Neural cell (in vitro differentiated cells): ENCODE measurements around the gene LRRC10B. TPM values are rescaled to one million over a fixed set of nuclear protein-coding genes. Genes with fewer than 3 reads are reported as not detected.
"Not testable (repeated sequence)": the region's sequence is repeated elsewhere in the genome, so short reads cannot be mapped to it uniquely, and the experiment has no call there.

Source experiments
- H2AFZ ChIP-seq: fragments of 200-600, 300-800 bp; sonication (generic), shearing (Covaris generic); 2 replicates; pipeline ENCODE4 v1.6.0; 2014; ENCODE audit warnings: low read depth, mild to moderate bottlenecking, antibody characterized with exemption, low read length, moderate library complexity
- H3F3A ChIP-seq: fragments of 200-600 bp; shearing (Covaris generic); 2 replicates; pipeline ENCODE4 v1.6.1; 2016; ENCODE audit warnings: mild to moderate bottlenecking, moderate library complexity, mixed read lengths, antibody characterized with exemption, low read length; ENCODE audit not compliant: insufficient read depth, poor library complexity, severe bottlenecking
- H3K27ac ChIP-seq: fragments of 200-600, 300-800 bp; sonication (generic), shearing (Covaris generic); 2 replicates; pipeline ENCODE4 v1.5.1; 2014; ENCODE audit warnings: mild to moderate bottlenecking, low read length, moderate library complexity
- H3K27me3 ChIP-seq: fragments of 300-800, 200-600 bp; sonication (generic), shearing (Covaris generic); 2 replicates; pipeline ENCODE4 v1.6.0; 2014; ENCODE audit warnings: mild to moderate bottlenecking, low read depth, low read length, moderate library complexity; ENCODE audit not compliant: insufficient read depth
- H3K36me3 ChIP-seq: fragments of 300-800, 200-600 bp; sonication (generic), shearing (Covaris generic); 2 replicates; pipeline ENCODE4 v1.5.1; 2014; ENCODE audit warnings: mild to moderate bottlenecking, antibody characterized with exemption, low read length, moderate library complexity; ENCODE audit not compliant: insufficient read depth
- H3K4me2 ChIP-seq: fragments of 300-800, 200-600 bp; sonication (generic), shearing (Covaris generic); 2 replicates; pipeline ENCODE4 v1.6.0; 2014; ENCODE audit warnings: mild to moderate bottlenecking, low read length
- H3K4me3 ChIP-seq: fragments of 300-800, 200-600 bp; sonication (generic), shearing (Covaris generic); 2 replicates; pipeline ENCODE4 v1.5.1; 2014; ENCODE audit warnings: mild to moderate bottlenecking, low read length, moderate library complexity
- H3K79me2 ChIP-seq: fragments of 200-600 bp; shearing (Covaris generic); replicated peaks from 2 replicates; pipeline ENCODE4 v1.6.0; 2014; ENCODE audit warnings: mild to moderate bottlenecking, low read length, moderate library complexity; ENCODE audit not compliant: insufficient read depth
- H3K9ac ChIP-seq: fragments of 300-800, 200-600 bp; sonication (generic), shearing (Covaris generic); 2 replicates; pipeline ENCODE4 v1.6.1; 2016; ENCODE audit warnings: mild to moderate bottlenecking, low read length, mixed read lengths
- H3K9me2 ChIP-seq: fragments of 200-600 bp; shearing (Covaris generic); 2 replicates; pipeline ENCODE4 v1.6.1; 2016; ENCODE audit warnings: mild to moderate bottlenecking, low read length, mixed read lengths; ENCODE audit not compliant: insufficient read depth
- H3K9me3 ChIP-seq: fragments of 200-600, 300-800 bp; sonication (generic), shearing (Covaris generic); 2 replicates; pipeline ENCODE4 v1.6.1; 2016; ENCODE audit warnings: mild to moderate bottlenecking, mixed run types, low read length, moderate library complexity, mixed read lengths
- H4K20me1 ChIP-seq: fragments of 200-600 bp; shearing (Covaris generic); 2 replicates; pipeline ENCODE4 v1.6.1; 2016; ENCODE audit warnings: mild to moderate bottlenecking, mixed run types; ENCODE audit not compliant: insufficient read depth
- EP300 ChIP-seq: fragments of 450-650 bp; conservative IDR thresholded peaks from 2 replicates; pipeline ENCODE4 v1.6.1; 2014; ENCODE audit warnings: antibody characterized with exemption, mild to moderate bottlenecking, moderate library complexity; ENCODE audit not compliant: poor library complexity, severe bottlenecking
- EZH2 ChIP-seq: fragments of 200-600, 300-800 bp; shearing (Covaris generic), sonication (generic); IDR thresholded peaks from 2 replicates; pipeline ENCODE4 v1.6.1; 2014; ENCODE audit warnings: antibody characterized with exemption, low read length, borderline replicate concordance, mild to moderate bottlenecking; ENCODE audit not compliant: insufficient read depth, poor library complexity, severe bottlenecking
- MXI1 ChIP-seq: fragments of 450-650 bp; conservative IDR thresholded peaks from 2 replicates; pipeline ENCODE4 v1.6.1; 2014; ENCODE audit warnings: antibody characterized with exemption, mild to moderate bottlenecking; ENCODE audit not compliant: poor library complexity, severe bottlenecking
- POLR2AphosphoS5 ChIP-seq: IDR thresholded peaks from 2 replicates; pipeline ENCODE4 v1.6.1; 2012
- RAD21 ChIP-seq: fragments of 450-650 bp; conservative IDR thresholded peaks from 2 replicates; pipeline ENCODE4 v1.6.1; 2014; ENCODE audit warnings: antibody characterized with exemption, mild to moderate bottlenecking, moderate library complexity
- SMC3 ChIP-seq: fragments of 450-650 bp; conservative IDR thresholded peaks from 2 replicates; pipeline ENCODE4 v1.6.1; 2014; ENCODE audit warnings: antibody characterized with exemption, mild to moderate bottlenecking, moderate library complexity; ENCODE audit not compliant: poor library complexity
- TAF1 ChIP-seq: IDR thresholded peaks from 2 replicates; pipeline ENCODE4 v1.6.1; 2012; ENCODE audit warnings: low read depth
- polyA plus RNA-seq: library from polyadenylated mRNA; depleted of rRNA; stranded (reverse); fragments of >200 nt; gene quantifications from 2 replicates; pipeline ENCODE4 v1.2.3, GENCODE V29; 2014
- TF ChIP-seq, protein P1 (sequence below): IDR thresholded peaks from 2 replicates; pipeline ENCODE4 v1.6.1; 2012; ENCODE audit warnings: borderline replicate concordance
- TF ChIP-seq, protein P2 (sequence below): fragments of 450-650 bp; IDR thresholded peaks from 2 replicates; pipeline ENCODE4 v1.5.1; 2014; ENCODE audit warnings: antibody characterized with exemption, mild to moderate bottlenecking, moderate library complexity; ENCODE audit not compliant: poor library complexity, severe bottlenecking

LRRC10B gene
- polyA plus RNA-seq, 1 donor from 2014 or later: 12.4 TPM

DNA sequence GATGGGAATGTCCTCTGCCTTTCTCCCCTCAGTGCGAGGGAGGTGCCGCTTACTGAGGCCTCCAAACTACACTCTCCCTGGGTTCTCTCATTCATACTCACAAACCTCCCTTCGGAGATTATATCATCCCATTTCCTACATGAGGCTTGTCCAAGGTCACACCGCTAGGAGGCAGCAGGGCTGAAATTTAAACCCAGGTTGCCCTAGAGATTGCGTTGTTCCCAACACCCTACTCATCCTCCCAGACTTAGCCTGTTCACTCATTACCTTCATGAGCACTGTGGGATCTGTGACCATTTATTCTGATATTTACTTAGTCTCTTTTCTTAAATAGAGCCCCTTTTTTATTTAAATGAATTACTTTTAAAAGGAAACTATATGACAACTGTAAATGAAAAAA, 47.6 kb upstream of the LRRC10B start:
- H3F3A ChIP-seq: no peaks in the 10 kb centered on the region
- H4K20me1 ChIP-seq: no peaks in the 10 kb centered on the region
- no peaks in the 10 kb centered on the region for H3K27me3 ChIP-seq
- no peak overlapping the region for H3K9ac ChIP-seq
- no peak overlapping the region for H3K4me3 ChIP-seq
- no peak overlapping the region for H3K27ac ChIP-seq
- no peaks in the 10 kb centered on the region for H3K79me2 ChIP-seq
- no peaks in the 10 kb centered on the region for H3K9me2 ChIP-seq
- H2AFZ ChIP-seq: no peak overlapping the region
- no peak overlapping the region for H3K4me2 ChIP-seq
- no peaks in the 10 kb centered on the region for H3K36me3 ChIP-seq
- no peaks in the 10 kb centered on the region for H3K9me3 ChIP-seq
- no peak for TF ChIP-seq EZH2
- no peak for TF ChIP-seq POLR2AphosphoS5
- TF ChIP-seq, protein P1, sequence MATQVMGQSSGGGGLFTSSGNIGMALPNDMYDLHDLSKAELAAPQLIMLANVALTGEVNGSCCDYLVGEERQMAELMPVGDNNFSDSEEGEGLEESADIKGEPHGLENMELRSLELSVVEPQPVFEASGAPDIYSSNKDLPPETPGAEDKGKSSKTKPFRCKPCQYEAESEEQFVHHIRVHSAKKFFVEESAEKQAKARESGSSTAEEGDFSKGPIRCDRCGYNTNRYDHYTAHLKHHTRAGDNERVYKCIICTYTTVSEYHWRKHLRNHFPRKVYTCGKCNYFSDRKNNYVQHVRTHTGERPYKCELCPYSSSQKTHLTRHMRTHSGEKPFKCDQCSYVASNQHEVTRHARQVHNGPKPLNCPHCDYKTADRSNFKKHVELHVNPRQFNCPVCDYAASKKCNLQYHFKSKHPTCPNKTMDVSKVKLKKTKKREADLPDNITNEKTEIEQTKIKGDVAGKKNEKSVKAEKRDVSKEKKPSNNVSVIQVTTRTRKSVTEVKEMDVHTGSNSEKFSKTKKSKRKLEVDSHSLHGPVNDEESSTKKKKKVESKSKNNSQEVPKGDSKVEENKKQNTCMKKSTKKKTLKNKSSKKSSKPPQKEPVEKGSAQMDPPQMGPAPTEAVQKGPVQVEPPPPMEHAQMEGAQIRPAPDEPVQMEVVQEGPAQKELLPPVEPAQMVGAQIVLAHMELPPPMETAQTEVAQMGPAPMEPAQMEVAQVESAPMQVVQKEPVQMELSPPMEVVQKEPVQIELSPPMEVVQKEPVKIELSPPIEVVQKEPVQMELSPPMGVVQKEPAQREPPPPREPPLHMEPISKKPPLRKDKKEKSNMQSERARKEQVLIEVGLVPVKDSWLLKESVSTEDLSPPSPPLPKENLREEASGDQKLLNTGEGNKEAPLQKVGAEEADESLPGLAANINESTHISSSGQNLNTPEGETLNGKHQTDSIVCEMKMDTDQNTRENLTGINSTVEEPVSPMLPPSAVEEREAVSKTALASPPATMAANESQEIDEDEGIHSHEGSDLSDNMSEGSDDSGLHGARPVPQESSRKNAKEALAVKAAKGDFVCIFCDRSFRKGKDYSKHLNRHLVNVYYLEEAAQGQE: no peak
- no peak for TF ChIP-seq EP300
- TF ChIP-seq MXI1: no peak
- TF ChIP-seq SMC3: no peak
- no peak for TF ChIP-seq RAD21
- no peak for TF ChIP-seq TAF1
- TF ChIP-seq, protein P2, sequence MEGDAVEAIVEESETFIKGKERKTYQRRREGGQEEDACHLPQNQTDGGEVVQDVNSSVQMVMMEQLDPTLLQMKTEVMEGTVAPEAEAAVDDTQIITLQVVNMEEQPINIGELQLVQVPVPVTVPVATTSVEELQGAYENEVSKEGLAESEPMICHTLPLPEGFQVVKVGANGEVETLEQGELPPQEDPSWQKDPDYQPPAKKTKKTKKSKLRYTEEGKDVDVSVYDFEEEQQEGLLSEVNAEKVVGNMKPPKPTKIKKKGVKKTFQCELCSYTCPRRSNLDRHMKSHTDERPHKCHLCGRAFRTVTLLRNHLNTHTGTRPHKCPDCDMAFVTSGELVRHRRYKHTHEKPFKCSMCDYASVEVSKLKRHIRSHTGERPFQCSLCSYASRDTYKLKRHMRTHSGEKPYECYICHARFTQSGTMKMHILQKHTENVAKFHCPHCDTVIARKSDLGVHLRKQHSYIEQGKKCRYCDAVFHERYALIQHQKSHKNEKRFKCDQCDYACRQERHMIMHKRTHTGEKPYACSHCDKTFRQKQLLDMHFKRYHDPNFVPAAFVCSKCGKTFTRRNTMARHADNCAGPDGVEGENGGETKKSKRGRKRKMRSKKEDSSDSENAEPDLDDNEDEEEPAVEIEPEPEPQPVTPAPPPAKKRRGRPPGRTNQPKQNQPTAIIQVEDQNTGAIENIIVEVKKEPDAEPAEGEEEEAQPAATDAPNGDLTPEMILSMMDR: no peak

DNA sequence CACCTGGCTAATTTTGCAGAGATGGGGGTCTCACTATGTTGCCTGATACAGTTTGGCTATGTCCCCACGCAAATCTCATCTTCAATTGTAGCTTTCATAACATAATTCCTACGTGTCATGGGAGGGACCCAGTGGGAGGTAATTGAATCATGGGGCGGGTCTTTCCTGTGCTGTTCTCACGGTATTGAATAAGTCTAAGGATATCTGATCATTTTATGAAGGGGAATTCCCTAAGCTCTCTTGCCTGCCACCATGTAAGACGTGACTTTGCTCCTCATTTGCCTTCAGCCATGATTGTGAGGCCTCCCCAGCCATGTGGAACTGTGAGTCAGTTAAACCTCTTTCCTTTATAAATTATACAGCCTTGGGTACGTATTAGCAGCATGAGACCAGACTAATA, 40.9 kb upstream of the LRRC10B start:
- H3K79me2 ChIP-seq, H3K4me3 ChIP-seq, H3K9me2 ChIP-seq, H3K4me2 ChIP-seq, H3K9ac ChIP-seq, H2AFZ ChIP-seq, H3K9me3 ChIP-seq, H3K36me3 ChIP-seq, H3K27me3 ChIP-seq, H4K20me1 ChIP-seq, H3F3A ChIP-seq, H3K27ac ChIP-seq: not testable (repeated sequence)

DNA sequence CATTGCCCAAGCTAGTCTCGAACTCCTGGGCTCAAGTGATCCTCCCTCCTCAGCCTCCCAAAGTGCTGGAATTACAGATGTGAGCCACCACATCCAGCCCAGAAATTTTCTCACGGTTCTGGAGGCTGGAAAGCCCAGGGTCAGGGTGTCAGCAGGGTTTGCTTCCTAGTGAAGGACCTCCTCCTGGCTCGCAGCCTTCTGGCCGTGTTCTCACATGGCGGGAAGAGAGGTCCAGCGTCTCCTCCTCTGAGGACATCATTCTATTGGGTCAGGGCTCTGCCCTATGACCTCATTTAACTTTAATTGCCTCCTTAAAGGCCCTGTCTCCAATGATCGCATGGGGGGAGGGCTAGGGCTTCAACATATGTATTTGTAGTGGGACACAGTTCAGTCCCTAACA, 40.5 kb upstream of the LRRC10B start:
- no peak overlapping the region for H3K4me2 ChIP-seq
- TF ChIP-seq SMC3 (no peak), RAD21 (no peak), EZH2 (no peak), TAF1 (no peak), POLR2AphosphoS5 (no peak), EP300 (no peak), MXI1 (no peak)
- TF ChIP-seq, protein P1: no peak
- TF ChIP-seq, protein P2: no peak

More for the DNA sequence above, 40.5 kb upstream of the LRRC10B start:
- no peaks in the 10 kb centered on the region for H3K9me2 ChIP-seq
- no peaks in the 10 kb centered on the region for H4K20me1 ChIP-seq
- H3K9ac ChIP-seq: no peak overlapping the region
- no peaks in the 10 kb centered on the region for H3F3A ChIP-seq
- no peak overlapping the region for H3K4me3 ChIP-seq
- H3K79me2 ChIP-seq: no peaks in the 10 kb centered on the region
- no peaks in the 10 kb centered on the region for H3K36me3 ChIP-seq
- no peaks in the 10 kb centered on the region for H3K9me3 ChIP-seq
- no peaks in the 10 kb centered on the region for H3K27me3 ChIP-seq
- H2AFZ ChIP-seq: no peak overlapping the region
- H3K27ac ChIP-seq: no peak overlapping the region
